ENCODE data around the gene LAGE3. TPM values are rescaled to one million over a fixed set of nuclear protein-coding genes. Genes with fewer than 3 reads are reported as not detected.

LAGE3 gene
- total and polyA plus RNA-seq, 2 of the 13 experiments (the other 11 are each of a cell fraction or from before 2014, with no cell fraction given): 7.6 to 12.7 TPM

DNA sequence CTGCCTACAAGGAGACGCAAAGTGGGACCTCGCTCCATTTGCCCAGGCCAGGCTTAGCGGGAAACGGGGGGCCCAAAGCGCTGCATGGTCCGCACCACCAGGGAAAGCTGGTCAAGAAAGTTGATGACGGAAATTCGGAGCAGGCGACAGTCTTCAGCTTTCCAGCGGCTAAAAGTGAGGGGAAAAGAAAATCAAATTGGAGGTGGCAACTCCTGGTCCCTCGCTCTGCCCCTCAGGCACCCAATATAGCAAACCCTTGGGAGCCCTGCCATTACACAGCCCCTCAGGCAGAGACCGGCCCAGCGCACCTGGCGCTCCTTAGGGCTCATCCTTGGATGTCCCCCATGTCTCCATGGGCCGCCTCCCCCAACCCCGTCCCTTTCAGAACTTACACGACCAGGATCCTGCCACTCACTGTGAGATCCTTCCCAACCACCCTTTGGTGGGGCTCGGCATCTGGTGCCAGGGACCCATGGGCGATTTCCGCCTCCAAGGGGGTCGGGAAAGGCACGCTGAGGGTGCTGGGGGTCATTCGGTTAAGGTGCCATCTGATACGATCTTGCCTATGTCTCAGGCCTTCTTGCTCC is 1.1 kb downstream of the LAGE3 start:
- CTCF ChIA-PET (ENCODE audit: low intra/inter-chr PET ratio, low total read pairs): no interaction called here
- BruUV-seq (replicated peaks): no TSS peak
- Histone ChIP-seq H2AFZ (ENCODE audit: low read length) (no peak overlapping the region), H3K9me3 (ENCODE audit: low read length) (no peaks in the 10 kb centered on the region), H4K20me1 (ENCODE audit: insufficient read depth, low read length) (no peaks in the 10 kb centered on the region), H3K27me3 (ENCODE audit: control insufficient read depth in 1 of 2, insufficient read depth in 2 of 2, low read length in 2 of 2) (no peaks in the 10 kb centered on the region), H3K27ac (ENCODE audit: extremely low read length, insufficient read depth, low read length) (no peak overlapping the region), H3K4me1 (ENCODE audit: insufficient read depth, low read length) (peaks cover 8% of the 10 kb centered on the region), H3K79me2 (ENCODE audit: insufficient read depth, low read length) (no peaks in the 10 kb centered on the region), H3K36me3 (replicated peaks in 1 of 2; ENCODE audit: control insufficient read depth in 1 of 2, insufficient read depth in 2 of 2, low read length in 2 of 2) (no peaks in the 10 kb centered on the region), H3K4me3 (replicated peaks in 1 of 3; ENCODE audit: insufficient read depth in 1 of 3, low read depth in 2 of 3, low read length in 3 of 3) (peak overlapping the region; percentile 12 to 60 (median 57); a peak in 4 of 6 replicates), H3K9ac (ENCODE audit: insufficient read depth, low read depth, low read length) (peak overlapping the region; percentile 43; the same call in 1 of the 2 replicates), H3K4me2 (ENCODE audit: low read depth, low read length) (peak overlapping the region; percentile 80)
- FAIRE-seq (no peak), DNase-seq (ENCODE audit: low spot score) (no peak), ATAC-seq (no peak)
- 94% methylated on average over 11 of the region's 24 CpGs for WGBS (ENCODE audit: low lambda C conversion rate)
- in situ Hi-C loops (cut with HindIII; ENCODE audit: extremely low pct_ligation_motif_present, low pct_unique_long_range_greater_than_20kb): no loop called here
- TF ChIP-seq AGO2 (optimal IDR thresholded peaks at IDR 0.05; ENCODE audit: low read depth, low read length) (peak; percentile 52), DMAP1 (CRISPR knock-in tag; IDR thresholded peaks at IDR 0.05) (no peak), SETDB1 (CRISPR knock-in tag; IDR thresholded peaks at IDR 0.05; ENCODE audit: borderline replicate concordance) (no peak)
- POLR2A ChIA-PET: interaction anchor here (0.8 to 1.3 kb wide), 5 partner anchors 12 to 108 kb away, joined by 4 to 11 read pairs (median 7); partner anchors contain the start of genes FAM3A, RPL10 and SLC10A3
- intact Hi-C loops (cut with micrococcal nuclease; ENCODE audit: unreplicated experiment): no loop called here

DNA sequence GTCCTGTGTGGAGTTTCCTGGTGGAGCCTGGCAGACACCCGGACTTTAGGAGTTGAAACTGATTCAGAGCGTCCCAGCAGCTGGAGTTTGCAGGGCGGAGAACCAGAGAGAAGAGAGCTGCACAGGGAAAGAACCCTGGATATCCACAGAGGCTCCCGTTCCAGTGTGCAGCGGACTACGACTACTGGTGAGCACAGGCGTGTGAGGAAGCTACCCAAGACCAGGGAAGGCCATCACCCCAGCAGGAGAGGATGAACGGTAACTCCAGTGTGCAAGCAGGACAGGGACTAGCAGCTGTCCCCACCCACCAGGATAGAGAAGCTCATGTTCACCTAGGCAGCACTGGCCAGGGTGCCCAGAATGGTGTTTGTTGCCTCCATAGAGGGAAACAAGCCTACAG is 2.3 kb downstream of the LAGE3 start:
- ChIA-PET CTCF (ENCODE audit: low intra/inter-chr PET ratio, low total read pairs) (no interaction called here), POLR2A (no interaction called here)
- in situ Hi-C loops (cut with HindIII; ENCODE audit: extremely low pct_ligation_motif_present, low pct_unique_long_range_greater_than_20kb): no loop called here
- TF ChIP-seq ZBTB38 (CRISPR knock-in tag; IDR thresholded peaks at IDR 0.05): no peak
- TF ChIP-seq, protein P1, sequence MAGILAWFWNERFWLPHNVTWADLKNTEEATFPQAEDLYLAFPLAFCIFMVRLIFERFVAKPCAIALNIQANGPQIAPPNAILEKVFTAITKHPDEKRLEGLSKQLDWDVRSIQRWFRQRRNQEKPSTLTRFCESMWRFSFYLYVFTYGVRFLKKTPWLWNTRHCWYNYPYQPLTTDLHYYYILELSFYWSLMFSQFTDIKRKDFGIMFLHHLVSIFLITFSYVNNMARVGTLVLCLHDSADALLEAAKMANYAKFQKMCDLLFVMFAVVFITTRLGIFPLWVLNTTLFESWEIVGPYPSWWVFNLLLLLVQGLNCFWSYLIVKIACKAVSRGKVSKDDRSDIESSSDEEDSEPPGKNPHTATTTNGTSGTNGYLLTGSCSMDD (CRISPR knock-in tag; IDR thresholded peaks at IDR 0.05): no peak
- TF ChIP-seq IKZF1 (IDR thresholded peaks at IDR 0.05): no peak
- TF ChIP-seq, protein P2, sequence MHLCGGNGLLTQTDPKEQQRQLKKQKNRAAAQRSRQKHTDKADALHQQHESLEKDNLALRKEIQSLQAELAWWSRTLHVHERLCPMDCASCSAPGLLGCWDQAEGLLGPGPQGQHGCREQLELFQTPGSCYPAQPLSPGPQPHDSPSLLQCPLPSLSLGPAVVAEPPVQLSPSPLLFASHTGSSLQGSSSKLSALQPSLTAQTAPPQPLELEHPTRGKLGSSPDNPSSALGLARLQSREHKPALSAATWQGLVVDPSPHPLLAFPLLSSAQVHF (CRISPR knock-in tag; IDR thresholded peaks at IDR 0.05): no peak
- TF ChIP-seq, protein P3, sequence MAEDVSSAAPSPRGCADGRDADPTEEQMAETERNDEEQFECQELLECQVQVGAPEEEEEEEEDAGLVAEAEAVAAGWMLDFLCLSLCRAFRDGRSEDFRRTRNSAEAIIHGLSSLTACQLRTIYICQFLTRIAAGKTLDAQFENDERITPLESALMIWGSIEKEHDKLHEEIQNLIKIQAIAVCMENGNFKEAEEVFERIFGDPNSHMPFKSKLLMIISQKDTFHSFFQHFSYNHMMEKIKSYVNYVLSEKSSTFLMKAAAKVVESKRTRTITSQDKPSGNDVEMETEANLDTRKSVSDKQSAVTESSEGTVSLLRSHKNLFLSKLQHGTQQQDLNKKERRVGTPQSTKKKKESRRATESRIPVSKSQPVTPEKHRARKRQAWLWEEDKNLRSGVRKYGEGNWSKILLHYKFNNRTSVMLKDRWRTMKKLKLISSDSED (CRISPR knock-in tag; IDR thresholded peaks at IDR 0.05): no peak
- TF ChIP-seq KLF12 (CRISPR knock-in tag; IDR thresholded peaks at IDR 0.05; ENCODE audit: borderline replicate concordance): no peak
- no peak for TF ChIP-seq U2AF2 (IDR thresholded peaks at IDR 0.05; ENCODE audit: low read depth, low read length)
- no peak for TF ChIP-seq ZFP36L2 (CRISPR knock-in tag; IDR thresholded peaks at IDR 0.05)
- no peak for TF ChIP-seq ZFY (CRISPR knock-in tag; IDR thresholded peaks at IDR 0.05)
- TF ChIP-seq ZNF10 (CRISPR knock-in tag; IDR thresholded peaks at IDR 0.05; ENCODE audit: borderline replicate concordance, low read depth): no peak
- TF ChIP-seq, protein P4, sequence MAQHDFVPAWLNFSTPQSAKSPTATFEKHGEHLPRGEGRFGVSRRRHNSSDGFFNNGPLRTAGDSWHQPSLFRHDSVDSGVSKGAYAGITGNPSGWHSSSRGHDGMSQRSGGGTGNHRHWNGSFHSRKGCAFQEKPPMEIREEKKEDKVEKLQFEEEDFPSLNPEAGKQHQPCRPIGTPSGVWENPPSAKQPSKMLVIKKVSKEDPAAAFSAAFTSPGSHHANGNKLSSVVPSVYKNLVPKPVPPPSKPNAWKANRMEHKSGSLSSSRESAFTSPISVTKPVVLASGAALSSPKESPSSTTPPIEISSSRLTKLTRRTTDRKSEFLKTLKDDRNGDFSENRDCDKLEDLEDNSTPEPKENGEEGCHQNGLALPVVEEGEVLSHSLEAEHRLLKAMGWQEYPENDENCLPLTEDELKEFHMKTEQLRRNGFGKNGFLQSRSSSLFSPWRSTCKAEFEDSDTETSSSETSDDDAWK (CRISPR knock-in tag; IDR thresholded peaks at IDR 0.05): no peak
- no peak for TF ChIP-seq NFIB (CRISPR knock-in tag; IDR thresholded peaks at IDR 0.05; ENCODE audit: borderline replicate concordance)

More for the DNA sequence above, 2.3 kb downstream of the LAGE3 start:
- Histone ChIP-seq H3K4me3 (replicated peaks in 1 of 3; ENCODE audit: insufficient read depth in 1 of 3, low read depth in 2 of 3, low read length in 3 of 3) (no peak overlapping the region), H3K79me2 (ENCODE audit: insufficient read depth, low read length) (no peaks in the 10 kb centered on the region), H3K36me3 (replicated peaks in 1 of 2; ENCODE audit: control insufficient read depth in 1 of 2, insufficient read depth in 2 of 2, low read length in 2 of 2) (no peaks in the 10 kb centered on the region), H3K27me3 (ENCODE audit: control insufficient read depth in 1 of 2, insufficient read depth in 2 of 2, low read length in 2 of 2) (no peaks in the 10 kb centered on the region), H4K20me1 (ENCODE audit: insufficient read depth, low read length) (no peaks in the 10 kb centered on the region), H3K9ac (ENCODE audit: insufficient read depth, low read depth, low read length) (no peak overlapping the region), H2AFZ (ENCODE audit: low read length) (no peak overlapping the region), H3K27ac (ENCODE audit: extremely low read length, insufficient read depth, low read length) (no peak overlapping the region), H3K4me2 (ENCODE audit: low read depth, low read length) (no peak overlapping the region), H3K4me1 (ENCODE audit: insufficient read depth, low read length) (peaks cover 15% of the 10 kb centered on the region), H3K9me3 (ENCODE audit: low read length) (no peaks in the 10 kb centered on the region)
- DNase-seq (ENCODE audit: low spot score) (no peak), ATAC-seq (no peak), FAIRE-seq (no peak)
- 88% methylated on average over 7 of the region's 8 CpGs for WGBS (ENCODE audit: low lambda C conversion rate)
- no TSS peak for BruUV-seq (replicated peaks)
- intact Hi-C loops (cut with micrococcal nuclease; ENCODE audit: unreplicated experiment): no loop called here
